Measurements from ENCODE around the gene ZFYVE27.

DNA sequence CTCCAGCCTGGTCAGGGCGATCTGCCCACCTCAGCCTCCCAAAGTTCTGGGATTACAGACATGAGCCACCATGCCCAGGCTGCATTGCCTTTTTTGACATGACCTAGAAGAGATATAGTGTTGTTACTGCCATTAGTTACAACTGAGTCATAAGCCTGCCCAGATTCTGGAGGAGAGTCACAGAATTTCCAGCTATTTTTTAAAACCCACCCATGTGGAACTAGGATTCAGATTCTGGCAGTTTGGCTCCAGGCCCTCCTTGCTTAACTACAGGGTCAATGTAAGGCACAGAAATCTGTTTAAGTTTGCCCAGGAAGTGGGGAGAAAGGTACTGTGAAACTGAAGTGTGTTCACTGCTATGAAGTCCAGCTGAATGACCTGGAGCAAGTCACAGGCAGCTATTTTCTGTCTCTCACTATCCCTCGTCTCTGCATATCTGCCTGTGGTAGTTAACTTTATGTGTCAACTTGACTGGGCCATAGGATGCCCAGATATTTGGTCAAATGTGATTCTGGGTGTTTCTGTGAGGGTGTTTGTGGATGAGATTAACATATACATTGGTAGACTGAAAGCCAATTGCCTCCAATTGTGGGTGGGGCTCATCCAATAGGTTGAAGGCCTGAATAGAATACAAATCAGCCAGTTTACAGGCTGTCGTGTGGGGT, 31.8 kb upstream of the ZFYVE27 start:
- TF ChIP-seq, protein P1, sequence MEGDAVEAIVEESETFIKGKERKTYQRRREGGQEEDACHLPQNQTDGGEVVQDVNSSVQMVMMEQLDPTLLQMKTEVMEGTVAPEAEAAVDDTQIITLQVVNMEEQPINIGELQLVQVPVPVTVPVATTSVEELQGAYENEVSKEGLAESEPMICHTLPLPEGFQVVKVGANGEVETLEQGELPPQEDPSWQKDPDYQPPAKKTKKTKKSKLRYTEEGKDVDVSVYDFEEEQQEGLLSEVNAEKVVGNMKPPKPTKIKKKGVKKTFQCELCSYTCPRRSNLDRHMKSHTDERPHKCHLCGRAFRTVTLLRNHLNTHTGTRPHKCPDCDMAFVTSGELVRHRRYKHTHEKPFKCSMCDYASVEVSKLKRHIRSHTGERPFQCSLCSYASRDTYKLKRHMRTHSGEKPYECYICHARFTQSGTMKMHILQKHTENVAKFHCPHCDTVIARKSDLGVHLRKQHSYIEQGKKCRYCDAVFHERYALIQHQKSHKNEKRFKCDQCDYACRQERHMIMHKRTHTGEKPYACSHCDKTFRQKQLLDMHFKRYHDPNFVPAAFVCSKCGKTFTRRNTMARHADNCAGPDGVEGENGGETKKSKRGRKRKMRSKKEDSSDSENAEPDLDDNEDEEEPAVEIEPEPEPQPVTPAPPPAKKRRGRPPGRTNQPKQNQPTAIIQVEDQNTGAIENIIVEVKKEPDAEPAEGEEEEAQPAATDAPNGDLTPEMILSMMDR (IDR thresholded peaks at IDR 0.05), result no peak
- TF ChIP-seq POLR2A (IDR thresholded peaks at IDR 0.05) (no peak), EP300 (IDR thresholded peaks at IDR 0.05) (no peak)

Measured in ovary (tissue), 3 donors.